SK-N-SH (cell line): ENCODE results near the gene HPS6. TPM values are rescaled to one million over a fixed set of nuclear protein-coding genes. Genes with fewer than 3 reads are reported as not detected.

Experiments used
- CTCF ChIA-PET: fragments of 300-600, 350-600 bp; formaldehyde crosslinking; extraction: SDS; loops from one replicate; lab custom pipeline; 2021; lab: Yijun Ruan, JAX
- POLR2A ChIA-PET: fragments of 350-600 bp; sonication (Branson Sonifier 250); formaldehyde crosslinking; extraction: SDS; loops from one replicate; lab custom pipeline; 2020; ENCODE audit warnings: antibody characterized with exemption, inconsistent platforms; lab: Yijun Ruan, JAX
- DNase-seq: peaks from one replicate; pipeline ENCODE4 v3.0.0; 2012
- H2AFZ ChIP-seq: fragments of 200-600 bp; sonication (generic); 2 replicates; pipeline ENCODE4 v1.8.1; 2016; ENCODE audit warnings: antibody characterized with exemption, mild to moderate bottlenecking, low read depth
- H3F3A ChIP-seq: fragments of 200-600 bp; sonication (generic); replicated peaks from 2 replicates; pipeline ENCODE3; 2016; ENCODE audit warnings: antibody characterized with exemption, mild to moderate bottlenecking; ENCODE audit not compliant: insufficient read depth
- H3K27ac ChIP-seq, 2 experiments: fragments of 200-500 bp in 1 of 2; fragments of 200-600 bp in 1 of 2; sonication (Bioruptor generic) in 1 of 2; sonication (generic), shearing (Covaris generic) in 1 of 2; 2 replicates each; pipeline versions ENCODE4 v1.5.1 to v1.6.1; 2014 to 2016; ENCODE audit warnings: low read depth in 2 of 2, inconsistent platforms in 1 of 2, low read length in 1 of 2, mild to moderate bottlenecking in 1 of 2, mixed read lengths in 1 of 2
- H3K27me3 ChIP-seq: fragments of 200-600 bp; sonication (generic), shearing (Covaris generic); 2 replicates; pipeline ENCODE4 v1.6.1; 2016; ENCODE audit warnings: mixed run types; ENCODE audit not compliant: insufficient read depth
- H3K36me3 ChIP-seq, 2 experiments: fragments of 200-500 bp in 1 of 2; fragments of 200-600 bp in 1 of 2; sonication (Bioruptor generic) in 1 of 2; sonication (generic) in 1 of 2; replicated peaks in 1 of 2; 2 replicates each; pipeline versions ENCODE3 to v1.5.1; 2014 to 2016; ENCODE audit warnings: low read length in 1 of 2, mild to moderate bottlenecking in 1 of 2; ENCODE audit not compliant: insufficient read depth in 2 of 2, control insufficient read depth in 1 of 2
- H3K4me1 ChIP-seq, 2 experiments: fragments of 200-500 bp in 1 of 2; fragments of 200-600 bp in 1 of 2; sonication (Bioruptor generic) in 1 of 2; sonication (generic), shearing (Covaris generic) in 1 of 2; 2 replicates each; pipeline versions ENCODE4 v1.5.1 to v1.6.1; 2014 to 2016; ENCODE audit warnings: low read depth in 1 of 2, low read length in 1 of 2, mixed run types in 1 of 2; ENCODE audit not compliant: insufficient read depth in 2 of 2, control insufficient read depth in 1 of 2
- H3K4me2 ChIP-seq: fragments of 200-600 bp; sonication (generic), shearing (Covaris generic); 2 replicates; pipeline ENCODE4 v1.6.1; 2017; ENCODE audit warnings: mixed run types
- H3K4me3 ChIP-seq, 2 experiments: fragments of 200-500 bp in 1 of 2; fragments of 200-600 bp in 1 of 2; sonication (Bioruptor generic) in 1 of 2; sonication (generic), shearing (Covaris generic) in 1 of 2; 2 replicates each; pipeline versions ENCODE4 v1.5.1 to v1.8.1; 2014 to 2016; ENCODE audit warnings: low read depth in 2 of 2, inconsistent platforms in 1 of 2, low read length in 1 of 2, mild to moderate bottlenecking in 1 of 2, mixed read lengths in 1 of 2, moderate library complexity in 1 of 2
- H3K79me2 ChIP-seq: fragments of 200-600 bp; sonication (generic); 2 replicates; pipeline ENCODE4 v1.8.1; 2017; ENCODE audit warnings: mild to moderate bottlenecking; ENCODE audit not compliant: insufficient read depth
- H3K9ac ChIP-seq: fragments of 200-600 bp; sonication (generic); 2 replicates; pipeline ENCODE4 v1.6.1; 2017; ENCODE audit warnings: mixed run types
- H3K9me2 ChIP-seq: fragments of 200-600 bp; sonication (generic); 2 replicates; pipeline ENCODE4 v1.6.1; 2017; ENCODE audit warnings: mixed run types
- H3K9me3 ChIP-seq: fragments of 200-600 bp; sonication (generic); 2 replicates; pipeline ENCODE4 v1.6.1; 2017; ENCODE audit warnings: mixed run types, mild to moderate bottlenecking, moderate library complexity
- H4K20me1 ChIP-seq: fragments of 200-600 bp; sonication (generic); 2 replicates; pipeline ENCODE4 v1.6.1; 2017; ENCODE audit warnings: mild to moderate bottlenecking, mixed run types; ENCODE audit not compliant: insufficient read depth
- CHD2 ChIP-seq: fragments of 150-350 bp; IDR thresholded peaks from 2 replicates; pipeline ENCODE4 v1.6.1; 2018; ENCODE audit warnings: low read length; ENCODE audit not compliant: partially characterized antibody
- CTCF ChIP-seq: fragments of 200-600 bp; sonication (generic); IDR thresholded peaks from 2 replicates; pipeline ENCODE4 v1.6.1; 2017; ENCODE audit warnings: antibody characterized with exemption, mild to moderate bottlenecking, moderate library complexity
- ELF1 ChIP-seq: IDR thresholded peaks from 2 replicates; pipeline ENCODE4 v1.4.0; 2012
- EP300 ChIP-seq, 2 experiments: IDR thresholded peaks; 2 replicates each; pipeline versions ENCODE4 v1.4.0 to v1.6.1; 2012; ENCODE audit warnings: borderline replicate concordance in 1 of 2, low read depth in 1 of 2, low read length in 1 of 2
- EZH2phosphoT487 ChIP-seq: fragments of 200-600 bp; sonication (generic); IDR thresholded peaks from 2 replicates; pipeline ENCODE4 v1.6.1; 2017; ENCODE audit warnings: low read depth, mixed run types, mild to moderate bottlenecking, antibody characterized with exemption, moderate library complexity, borderline replicate concordance
- FOSL2 ChIP-seq: IDR thresholded peaks from 2 replicates; pipeline ENCODE4 v1.4.0; 2012; ENCODE audit warnings: low read depth, mild to moderate bottlenecking, moderate library complexity, borderline replicate concordance
- FOXJ3 ChIP-seq: sonication (generic); formaldehyde crosslinking; IDR thresholded peaks from 2 replicates; pipeline ENCODE4 v1.5.1; 2020; ENCODE audit warnings: mild to moderate bottlenecking, missing genetic modification reagents
- FOXM1 ChIP-seq: IDR thresholded peaks from 2 replicates; pipeline ENCODE4 v1.4.0; 2012; ENCODE audit warnings: low read depth, mild to moderate bottlenecking
- GABPA ChIP-seq: IDR thresholded peaks from 2 replicates; pipeline ENCODE4 v1.4.0; 2012; ENCODE audit warnings: low read depth, mild to moderate bottlenecking
- GATA2 ChIP-seq: sonication (generic); formaldehyde crosslinking; IDR thresholded peaks from 2 replicates; pipeline ENCODE4 v1.5.0; 2020; ENCODE audit warnings: mild to moderate bottlenecking, missing genetic modification reagents
- IRF3 ChIP-seq: fragments of 150-350 bp; IDR thresholded peaks from 2 replicates; pipeline ENCODE4 v1.6.1; 2016; ENCODE audit warnings: mild to moderate bottlenecking, low read depth, low read length
- JUND ChIP-seq: IDR thresholded peaks from 2 replicates; pipeline ENCODE4 v1.4.0; 2012
- MAX ChIP-seq: IDR thresholded peaks from 2 replicates; pipeline ENCODE4 v1.4.0; 2012; ENCODE audit warnings: low read depth
- MEF2A ChIP-seq: IDR thresholded peaks from 2 replicates; pipeline ENCODE4 v1.4.0; 2012; ENCODE audit warnings: low read depth, borderline replicate concordance
- MXI1 ChIP-seq: IDR thresholded peaks from 2 replicates; pipeline ENCODE4 v1.6.1; 2012; ENCODE audit warnings: mild to moderate bottlenecking, low read depth, low read length, improper control_type of control experiment
- PBX3 ChIP-seq: IDR thresholded peaks from 2 replicates; pipeline ENCODE4; 2012
- POLR2AphosphoS5 ChIP-seq: IDR thresholded peaks from 2 replicates; pipeline ENCODE4 v1.6.1; 2012; ENCODE audit warnings: low read depth, low read length
- RCOR1 ChIP-seq: fragments of 150-350 bp; IDR thresholded peaks from 2 replicates; pipeline ENCODE4 v1.6.1; 2017; ENCODE audit warnings: antibody characterized with exemption, low read length
- RXRA ChIP-seq: IDR thresholded peaks from 2 replicates; pipeline ENCODE4 v1.4.0; 2012; ENCODE audit warnings: low read depth, mild to moderate bottlenecking, borderline replicate concordance
- SIN3A ChIP-seq: IDR thresholded peaks from 2 replicates; pipeline ENCODE4 v1.6.1; 2012; ENCODE audit warnings: low read depth, mild to moderate bottlenecking, low read length, moderate library complexity, borderline replicate concordance
- TCF12 ChIP-seq: IDR thresholded peaks from 2 replicates; pipeline ENCODE4 v1.4.0; 2012
- TEAD4 ChIP-seq: IDR thresholded peaks from 2 replicates; pipeline ENCODE4 v1.4.0; 2012; ENCODE audit warnings: mild to moderate bottlenecking, borderline replicate concordance; ENCODE audit not compliant: insufficient read depth
- USF1 ChIP-seq: IDR thresholded peaks from 2 replicates; pipeline ENCODE4 v1.4.0; 2012; ENCODE audit warnings: low read depth, borderline replicate concordance
- YY1 ChIP-seq: IDR thresholded peaks from 2 replicates; pipeline ENCODE4 v1.4.0; 2012; ENCODE audit warnings: low read depth, mild to moderate bottlenecking
- ZBTB33 ChIP-seq: IDR thresholded peaks from 2 replicates; pipeline ENCODE4 v1.4.0; 2012; ENCODE audit warnings: low read depth, borderline replicate concordance
- WGBS: methylation state at CpG from one replicate; pipeline ENCODE4 v1.1.6; 2017; ENCODE audit warnings: low lambda C conversion rate; 5-methylcytosine and 5-hydroxymethylcytosine counted together
- polyA plus RNA-seq, 3 experiments: library from polyadenylated mRNA; depleted of rRNA; stranded (reverse); fragments of >200 nt; gene quantifications; 2 replicates each; pipeline ENCODE4 v1.2.3, GENCODE V29; 2012

HPS6 gene
- polyA plus RNA-seq, 1 of the 3 experiments (the other 2 are of a cell fraction): 7.8 TPM

GRCh38 chr10:102055647-102056419 is 9.3 kb upstream of the HPS6 start, which contains the start of gene ARMH3:
Gene ARMH3 (minus strand): TSS chr10:102056173. CDS start chr10:102040114, 16,059 bp downstream.
- 3% methylated on average over 15 of the region's 79 CpGs for WGBS
- H3F3A ChIP-seq: peaks cover 17% of the 10 kb centered on the region
- H3K9me3 ChIP-seq: no peaks in the 10 kb centered on the region
- peak within 1 kb of the TSS; percentile 78 for H3K9ac ChIP-seq
- H3K27ac ChIP-seq: peak within 1 kb of the TSS; percentile 74 to 78
- no peaks in the 10 kb centered on the region for H3K36me3 ChIP-seq
- H2AFZ ChIP-seq: peak within 1 kb of the TSS; percentile 95
- 0 out of 2 replicates have a peak, but pooled peaks cover 9% of the 10 kb centered on the region for H4K20me1 ChIP-seq
- peak within 1 kb of the TSS; percentile 78 to 91 for H3K4me3 ChIP-seq
- ChIA-PET POLR2A (interaction anchor here (0.6 to 1.4 kb wide), 3 partner anchors 46 to 76 kb away, joined by 3 to 4 read pairs (median 4); no protein-coding TSS in a partner anchor), CTCF (interaction anchor here (0.8 to 1.6 kb wide), 4 partner anchors 10 to 215 kb away, joined by 3 to 5 read pairs (median 4); partner anchors contain the start of gene HPS6)
- no peaks in the 10 kb centered on the region for H3K9me2 ChIP-seq
- no peaks in the 10 kb centered on the region for H3K27me3 ChIP-seq
- peaks cover 3 to 8% of the 10 kb centered on the region in 2 experiments; a peak in 2 of 4 replicates for H3K4me1 ChIP-seq
- H3K4me2 ChIP-seq: peak within 1 kb of the TSS; percentile 86
- DNase-seq: peak; percentile 99
- H3K79me2 ChIP-seq: peaks cover 51% of the 10 kb centered on the region
- TF ChIP-seq EZH2phosphoT487 (no peak), RXRA (no peak), CTCF (no peak), RCOR1 (peak; percentile 39; the same call in 1 of the 2 replicates), MAX (peak; percentile 54; the same call in 1 of the 2 replicates), TEAD4 (no peak), FOXM1 (no peak), ELF1 (peak; percentile 88), FOXJ3 (CRISPR knock-in tag) (peak; percentile 51; the same call in 1 of the 2 replicates), POLR2AphosphoS5 (peak; percentile 39), TCF12 (peak; percentile 13; the same call in 1 of the 2 replicates), SIN3A (peak; percentile 89), JUND (no peak), MXI1 (peak; percentile 60), GABPA (peak; percentile 47), CHD2 (peak; percentile 97), MEF2A (no peak), ZBTB33 (peak; percentile 93), FOSL2 (no peak), GATA2 (CRISPR knock-in tag) (no peak), EP300 (IDR thresholded peaks at IDR 0.05; ENCODE audit: borderline replicate concordance in 1 of 2, low read depth in 1 of 2, low read length in 1 of 2) (no peak), PBX3 (no peak; the same call in 1 of the 2 replicates), USF1 (no peak), IRF3 (no peak), YY1 (peak; percentile 86)
